ENCODE results near the gene SLC35E3.

The SLC35E3 gene

GRCh38 chr12:68771223-68771925, 25.4 kb downstream of the SLC35E3 start:
- no peak for DNase-seq

GRCh38 chr12:68772714-68773113, 26.7 kb downstream of the SLC35E3 start:
- DNase-seq = peak in 1 of 5 experiments; percentile 9

- no peak for DNase-seq
Observed at GRCh38 chr12:68773582-68773981, 27.6 kb downstream of the SLC35E3 start.

- no peak for DNase-seq
Observed at GRCh38 chr12:68775121-68775630, 29.2 kb downstream of the SLC35E3 start.

GRCh38 chr12:68776976-68777610, 31.1 kb downstream of the SLC35E3 start:
- DNase-seq = no peak

GRCh38 chr12:68779280-68779679, 33.3 kb downstream of the SLC35E3 start:
- no peak for DNase-seq

GRCh38 chr12:68780731-68781130, 34.8 kb downstream of the SLC35E3 start:
- no peak for DNase-seq

- no peak for DNase-seq
Observed at GRCh38 chr12:68781728-68782127, 35.8 kb downstream of the SLC35E3 start.

GRCh38 chr12:68784015-68784414, 38.0 kb downstream of the SLC35E3 start:
- no peak for DNase-seq

GRCh38 chr12:68785358-68785757, 39.4 kb downstream of the SLC35E3 start:
- no peak for DNase-seq

- DNase-seq = no peak
Observed at GRCh38 chr12:68785823-68786222, 39.8 kb downstream of the SLC35E3 start.

GRCh38 chr12:68786929-68787328, 41.0 kb downstream of the SLC35E3 start:
- DNase-seq = no peak

- no peak for DNase-seq
Observed at GRCh38 chr12:68788554-68789143, 42.7 kb downstream of the SLC35E3 start.

- DNase-seq = no peak
Observed at GRCh38 chr12:68789144-68789878, 43.3 kb downstream of the SLC35E3 start.

- DNase-seq = no peak
Observed at GRCh38 chr12:68790081-68790951, 44.3 kb downstream of the SLC35E3 start.

- no peak for DNase-seq
Observed at GRCh38 chr12:68790952-68791234, 44.9 kb downstream of the SLC35E3 start.

- DNase-seq = no peak
Observed at GRCh38 chr12:68791897-68792481, 46.0 kb downstream of the SLC35E3 start.

- peak in 2 of 5 experiments; percentile 32 to 62 for DNase-seq
Observed at GRCh38 chr12:68792952-68793351, 47.0 kb downstream of the SLC35E3 start.

- DNase-seq = peak in 1 of 5 experiments; percentile 11
Observed at GRCh38 chr12:68793436-68793835, 47.5 kb downstream of the SLC35E3 start.

GRCh38 chr12:68793975-68794652, 48.1 kb downstream of the SLC35E3 start:
- DNase-seq = no peak

GRCh38 chr12:68794653-68795251, 48.8 kb downstream of the SLC35E3 start:
- no peak for DNase-seq
